IMR-90 (cell line): ENCODE data around the gene DCC. TPM values are rescaled to one million over a fixed set of nuclear protein-coding genes. Genes with fewer than 3 reads are reported as not detected.

Source experiments
- ATAC-seq: fragments of 200-7000 bp; cut with Tn5 transposase; 2 replicates; pipeline ENCODE4 v1.9.1; 2020; ENCODE audit warnings: low read depth, mild to moderate bottlenecking, moderate library complexity
- BruUV-seq: library from RNA; stranded (reverse); fragments of 400-500 nt; replicated peaks from 2 replicates; lab custom pipeline; 2021; lab: Mats Ljungman, UMichigan
- CTCF ChIA-PET: fragments of 300-600 bp; formaldehyde crosslinking; extraction: SDS; loops from one replicate; lab custom pipeline; 2021; ENCODE audit warnings: antibody characterized with exemption; lab: Yijun Ruan, JAX
- POLR2A ChIA-PET: fragments of 300-600 bp; sonication (Branson Sonifier 250); formaldehyde crosslinking; loops from one replicate; lab custom pipeline; 2022; ENCODE audit warnings: antibody characterized with exemption; ENCODE audit not compliant: unreplicated experiment; lab: Charles Lee
- DNase-seq: peaks from one replicate; pipeline ENCODE4 v3.0.0; 2013
- H2AFZ ChIP-seq: replicated peaks from 2 replicates; pipeline ENCODE3; 2013; ENCODE audit warnings: low read length, mild to moderate bottlenecking; ENCODE audit not compliant: poor library complexity
- H2AK5ac ChIP-seq: 2 replicates; pipeline ENCODE4 v1.6.1; 2013; ENCODE audit warnings: low read depth, low read length, inconsistent platforms
- H2AK9ac ChIP-seq: replicated peaks from 2 replicates; pipeline ENCODE3; 2013; ENCODE audit warnings: mild to moderate bottlenecking, low read depth, low read length, moderate library complexity; ENCODE audit not compliant: poor library complexity
- H2BK120ac ChIP-seq: 2 replicates; pipeline ENCODE4 v1.6.1; 2013; ENCODE audit warnings: low read depth, low read length, inconsistent platforms
- H2BK15ac ChIP-seq: 3 replicates; pipeline ENCODE4 v1.6.1; 2013; ENCODE audit warnings: low read depth, low read length, inconsistent platforms
- H2BK20ac ChIP-seq: 2 replicates; pipeline ENCODE4 v1.6.1; 2013; ENCODE audit warnings: low read depth, mild to moderate bottlenecking, inconsistent platforms, low read length, moderate library complexity
- H2BK5ac ChIP-seq: 2 replicates; pipeline ENCODE4 v1.6.1; 2013; ENCODE audit warnings: mild to moderate bottlenecking, low read depth, low read length, inconsistent platforms; ENCODE audit not compliant: poor library complexity, severe bottlenecking
- H3K14ac ChIP-seq: replicated peaks from 2 replicates; pipeline ENCODE4 v1.6.1; 2013; ENCODE audit warnings: low read depth, low read length, inconsistent platforms
- H3K18ac ChIP-seq: 2 replicates; pipeline ENCODE4 v1.6.1; 2013; ENCODE audit warnings: low read depth, low read length, control low read depth
- H3K23ac ChIP-seq: 2 replicates; pipeline ENCODE4 v1.6.1; 2013; ENCODE audit warnings: low read depth, low read length, inconsistent platforms
- H3K27ac ChIP-seq: 2 replicates; pipeline ENCODE4 v1.5.1; 2013; ENCODE audit warnings: mild to moderate bottlenecking, control low read depth, low read length; ENCODE audit not compliant: insufficient read depth
- H3K27me3 ChIP-seq: 2 replicates; pipeline ENCODE4 v1.6.1; 2013; ENCODE audit warnings: low read length; ENCODE audit not compliant: control insufficient read depth, insufficient read depth
- H3K36me3 ChIP-seq: 2 replicates; pipeline ENCODE4 v1.6.1; 2013; ENCODE audit warnings: low read length, mixed read lengths; ENCODE audit not compliant: control insufficient read depth, insufficient read depth
- H3K4ac ChIP-seq: 2 replicates; pipeline ENCODE4 v1.6.1; 2013; ENCODE audit warnings: low read depth, low read length, inconsistent platforms
- H3K4me1 ChIP-seq: 2 replicates; pipeline ENCODE4 v1.6.1; 2013; ENCODE audit warnings: low read length, mixed read lengths; ENCODE audit not compliant: control insufficient read depth, insufficient read depth
- H3K4me2 ChIP-seq: 2 replicates; pipeline ENCODE4 v1.6.1; 2013; ENCODE audit warnings: low read depth, mild to moderate bottlenecking, control low read depth, low read length, moderate library complexity
- H3K4me3 ChIP-seq: 2 replicates; pipeline ENCODE4 v1.5.1; 2013; ENCODE audit warnings: low read depth, mild to moderate bottlenecking, control low read depth, low read length, moderate library complexity; ENCODE audit not compliant: insufficient read depth
- H3K56ac ChIP-seq: 2 replicates; pipeline ENCODE4 v1.6.1; 2013; ENCODE audit warnings: low read length, inconsistent platforms; ENCODE audit not compliant: insufficient read depth; ENCODE audit errors: extremely low read depth
- H3K79me1 ChIP-seq, 2 experiments: 2 replicates each; pipeline ENCODE4 v1.6.1; 2013; ENCODE audit warnings: low read length in 2 of 2, inconsistent platforms in 1 of 2, low read depth in 1 of 2
- H3K9ac ChIP-seq: 2 replicates; pipeline ENCODE4 v1.6.1; 2013; ENCODE audit warnings: low read depth, low read length, control low read depth
- H3K9me1 ChIP-seq: 2 replicates; pipeline ENCODE4 v1.6.1; 2013; ENCODE audit warnings: low read length, inconsistent platforms; ENCODE audit not compliant: insufficient read depth
- H3K9me3 ChIP-seq: 2 replicates; pipeline ENCODE4 v1.6.1; 2013; ENCODE audit warnings: low read length; ENCODE audit not compliant: control insufficient read depth, insufficient read depth
- H4K20me1 ChIP-seq: 2 replicates; pipeline ENCODE4 v1.6.1; 2013; ENCODE audit warnings: low read length, inconsistent platforms; ENCODE audit not compliant: insufficient read depth
- H4K5ac ChIP-seq: 2 replicates; pipeline ENCODE4 v1.6.1; 2013; ENCODE audit warnings: mild to moderate bottlenecking, low read depth, low read length, control low read depth
- H4K8ac ChIP-seq, 2 experiments: 2 replicates each; pipeline ENCODE4 v1.6.1; 2013; ENCODE audit warnings: low read depth in 2 of 2, low read length in 2 of 2, control low read depth in 1 of 2, inconsistent platforms in 1 of 2
- H4K91ac ChIP-seq: 2 replicates; pipeline ENCODE4 v1.6.1; 2013; ENCODE audit warnings: low read depth, low read length, inconsistent platforms; ENCODE audit not compliant: insufficient read depth
- BHLHE40 ChIP-seq: fragments of 150-350 bp; IDR thresholded peaks from 2 replicates; pipeline ENCODE4 v1.6.1; 2016; ENCODE audit warnings: mild to moderate bottlenecking, low read depth, low read length
- CEBPB ChIP-seq: IDR thresholded peaks from 2 replicates; pipeline ENCODE4 v1.6.1; 2012; ENCODE audit warnings: low read depth, low read length, improper control_type of control experiment
- CHD1 ChIP-seq: IDR thresholded peaks from 2 replicates; pipeline ENCODE4 v1.6.1; 2012; ENCODE audit warnings: low read depth, low read length, improper control_type of control experiment
- ELK1 ChIP-seq: fragments of 150-350 bp; IDR thresholded peaks from 2 replicates; pipeline ENCODE4 v1.6.1; 2016; ENCODE audit warnings: low read depth, mild to moderate bottlenecking, low read length, moderate library complexity, borderline replicate concordance
- MAFK ChIP-seq: IDR thresholded peaks from 2 replicates; pipeline ENCODE4 v1.6.1; 2012; ENCODE audit warnings: low read depth, low read length, improper control_type of control experiment
- MAZ ChIP-seq: IDR thresholded peaks from 2 replicates; pipeline ENCODE4 v1.6.1; 2012; ENCODE audit warnings: low read depth, mild to moderate bottlenecking, low read length, improper control_type of control experiment, moderate library complexity, borderline replicate concordance
- MXI1 ChIP-seq: IDR thresholded peaks from 2 replicates; pipeline ENCODE4 v1.6.1; 2012; ENCODE audit warnings: low read depth, mild to moderate bottlenecking, low read length, moderate library complexity, borderline replicate concordance
- RAD21 ChIP-seq: IDR thresholded peaks from 2 replicates; pipeline ENCODE4 v1.6.1; 2012; ENCODE audit warnings: low read length, improper control_type of control experiment
- RCOR1 ChIP-seq: IDR thresholded peaks from 2 replicates; pipeline ENCODE4 v1.6.1; 2012; ENCODE audit warnings: mild to moderate bottlenecking, low read length, improper control_type of control experiment; ENCODE audit not compliant: insufficient replicate concordance
- RFX5 ChIP-seq: IDR thresholded peaks from 2 replicates; pipeline ENCODE4 v1.8.0; 2012; ENCODE audit warnings: low read depth, mild to moderate bottlenecking, low read length, moderate library complexity
- USF2 ChIP-seq: fragments of 150-350 bp; IDR thresholded peaks from 2 replicates; pipeline ENCODE4 v1.6.1; 2017; ENCODE audit warnings: mild to moderate bottlenecking, antibody characterized with exemption, low read length, low read depth
- WGBS, 2 experiments: methylation state at CpG; one replicate each; pipeline versions ENCODE4 v1.1.5 to v1.1.7; 2013; ENCODE audit warnings: missing lambda C conversion rate in 2 of 2; ENCODE audit not compliant: insufficient read length in 1 of 2; ENCODE audit errors: extremely low coverage in 2 of 2; 5-methylcytosine and 5-hydroxymethylcytosine counted together
- dilution Hi-C: fragments of 300-500 bp; cut with HindIII; formaldehyde crosslinking; loops from one replicate; pipeline ENCODE4 v1.14.3; 2018; ENCODE audit warnings: low sequenced_read_pairs; ENCODE audit not compliant: unreplicated experiment
- in situ Hi-C: fragments of 300-500 bp; cut with MboI; formaldehyde crosslinking; loops from 3 replicates; pipeline ENCODE4 v1.14.3; 2019; ENCODE audit warnings: low sequenced_read_pairs, inconsistent platforms, mixed read lengths
- intact Hi-C: fragments of 100-400 bp; cut with micrococcal nuclease; formaldehyde crosslinking; loops from 2 replicates; pipeline ENCODE4 v1.10.0; 2022
- polyA plus RNA-seq, 3 experiments: library from polyadenylated mRNA; depleted of rRNA; stranded (reverse); fragments of >200 nt; gene quantifications; 2 replicates each; pipeline ENCODE4 v1.2.3, GENCODE V29; 2012; ENCODE audit warnings: low replicate concordance in 1 of 3
- total RNA-seq: library from RNA; depleted of rRNA; stranded (reverse); fragments of >200 nt; gene quantifications from 2 replicates; pipeline ENCODE4 v1.2.3, GENCODE V29; 2012
- TF ChIP-seq, protein P1 (sequence below): conservative IDR thresholded peaks from 2 replicates; pipeline ENCODE4 v1.5.1; 2012; ENCODE audit warnings: mild to moderate bottlenecking, low read depth, low read length, improper control_type of control experiment

Gene DCC
- total and polyA plus RNA-seq, 2 of the 4 experiments (the other 2 are of a cell fraction), result 0.31 to 0.54 TPM

DNA sequence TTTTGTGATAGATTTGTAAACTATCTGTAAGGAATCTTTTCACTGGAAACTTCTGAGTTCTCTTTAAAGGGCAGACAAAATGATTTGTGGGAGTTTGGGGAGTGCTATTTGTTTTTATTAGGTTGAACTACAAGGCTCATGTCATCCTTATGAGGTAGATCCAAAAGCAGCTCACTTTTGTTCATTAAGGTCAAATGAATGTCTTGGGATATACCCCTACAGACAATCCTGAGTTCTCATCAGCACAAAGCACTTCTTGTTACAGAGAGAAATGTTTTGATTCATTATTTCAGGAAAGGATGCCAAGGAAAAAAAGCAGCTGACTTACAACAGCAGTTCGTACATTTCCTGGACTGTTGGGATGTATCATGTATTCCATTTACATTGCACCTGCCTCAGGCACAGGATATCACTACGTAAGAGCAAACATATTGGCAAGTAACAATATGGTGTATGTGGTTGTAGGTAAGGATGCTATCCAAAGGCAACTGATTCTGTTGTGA lies 68.9 kb downstream of the DCC start:
- BruUV-seq, result no TSS peak
- Histone ChIP-seq H2BK15ac (no peak overlapping the region), H3K27ac (no peak overlapping the region), H2AK5ac (no peak overlapping the region), H3K18ac (no peak overlapping the region), H3K56ac (no peak overlapping the region), H4K8ac (no peak overlapping the region), H3K36me3 (no peaks in the 10 kb centered on the region), H4K5ac (no peak overlapping the region), H3K9ac (no peak overlapping the region), H2AFZ (no peak overlapping the region), H4K91ac (no peak overlapping the region), H3K4me2 (no peak overlapping the region), H3K27me3 (no peaks in the 10 kb centered on the region), H3K4me3 (no peak overlapping the region), H3K4ac (no peak overlapping the region), H2BK120ac (no peak overlapping the region), H2BK5ac (no peak overlapping the region), H4K20me1 (no peaks in the 10 kb centered on the region), H3K14ac (no peak overlapping the region), H3K79me1 (no peaks in the 10 kb centered on the region), H3K9me3 (0 out of 2 replicates have a peak, but pooled peaks cover 2% of the 10 kb centered on the region), H2AK9ac (no peak overlapping the region), H3K9me1 (no peaks in the 10 kb centered on the region), H2BK20ac (no peak overlapping the region), H3K4me1 (no peaks in the 10 kb centered on the region), H3K23ac (no peak overlapping the region)
- in situ Hi-C loops (no loop called here), intact Hi-C loops (no loop called here), dilution Hi-C loops (no loop called here)
- ChIA-PET POLR2A (no interaction called here), CTCF (interaction anchor here (0.7 kb wide), 1 partner anchor 1193 kb away, joined by 3 read pairs; no protein-coding TSS in a partner anchor)
- ATAC-seq (no peak), DNase-seq (no peak)
- WGBS, 2 experiments, result no CpG with 5 or more reads among the region's 2 CpGs
- TF ChIP-seq RAD21, result no peak
- TF ChIP-seq, protein P1, sequence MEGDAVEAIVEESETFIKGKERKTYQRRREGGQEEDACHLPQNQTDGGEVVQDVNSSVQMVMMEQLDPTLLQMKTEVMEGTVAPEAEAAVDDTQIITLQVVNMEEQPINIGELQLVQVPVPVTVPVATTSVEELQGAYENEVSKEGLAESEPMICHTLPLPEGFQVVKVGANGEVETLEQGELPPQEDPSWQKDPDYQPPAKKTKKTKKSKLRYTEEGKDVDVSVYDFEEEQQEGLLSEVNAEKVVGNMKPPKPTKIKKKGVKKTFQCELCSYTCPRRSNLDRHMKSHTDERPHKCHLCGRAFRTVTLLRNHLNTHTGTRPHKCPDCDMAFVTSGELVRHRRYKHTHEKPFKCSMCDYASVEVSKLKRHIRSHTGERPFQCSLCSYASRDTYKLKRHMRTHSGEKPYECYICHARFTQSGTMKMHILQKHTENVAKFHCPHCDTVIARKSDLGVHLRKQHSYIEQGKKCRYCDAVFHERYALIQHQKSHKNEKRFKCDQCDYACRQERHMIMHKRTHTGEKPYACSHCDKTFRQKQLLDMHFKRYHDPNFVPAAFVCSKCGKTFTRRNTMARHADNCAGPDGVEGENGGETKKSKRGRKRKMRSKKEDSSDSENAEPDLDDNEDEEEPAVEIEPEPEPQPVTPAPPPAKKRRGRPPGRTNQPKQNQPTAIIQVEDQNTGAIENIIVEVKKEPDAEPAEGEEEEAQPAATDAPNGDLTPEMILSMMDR, result no peak
- no peak for TF ChIP-seq ELK1
- TF ChIP-seq RCOR1, result no peak
- no peak for TF ChIP-seq USF2
- no peak for TF ChIP-seq RFX5
- TF ChIP-seq MXI1, result no peak
- no peak for TF ChIP-seq CHD1
- TF ChIP-seq MAZ, result no peak
- TF ChIP-seq CEBPB, result no peak
- no peak for TF ChIP-seq MAFK
- TF ChIP-seq BHLHE40, result no peak
